ENCODE data around the gene LRRC36. TPM values are rescaled to one million over a fixed set of nuclear protein-coding genes. Genes with fewer than 3 reads are reported as not detected.

LRRC36 gene
- total RNA-seq, 4 donors from 2014 or later: not detected

GRCh38 chr16:67428146-67428731 lies 101.6 kb downstream of the LRRC36 start:
- H3K27me3 ChIP-seq: peaks cover 0 to 6% (median 0%) of the 10 kb centered on the region in 3 donors
- no peaks in the 10 kb centered on the region for H3K9me3 ChIP-seq
- H3K4me3 ChIP-seq: no peak overlapping the region
- H3K4me1 ChIP-seq: peaks cover 11 to 16% of the 10 kb centered on the region in 2 donors
- in situ Hi-C loops (cut with MboI; ENCODE audit: low sequenced_read_pairs in 4 of 4): no loop called here
- DNase-seq: peak in 1 of 2 donors; percentile 64
- intact Hi-C loops (cut with DNase I; ENCODE audit: low total_unique reads): loop anchor here (1.0 to 5.0 kb wide), 2 partner anchors 37 to 94 kb away; no protein-coding TSS in a partner anchor
- H3K27ac ChIP-seq: no peak overlapping the region
- peak; percentile 61 to 66 for ATAC-seq
- H3K36me3 ChIP-seq: no peaks in the 10 kb centered on the region
- TF ChIP-seq POLR2A (IDR thresholded peaks at IDR 0.05): no peak
- peak; percentile 85 to 90 (median 87) for TF ChIP-seq CTCF (IDR thresholded peaks at IDR 0.05 in 4 of 5, conservative IDR thresholded peaks at IDR 0.05 in 1 of 5)

GRCh38 chr16:67429053-67429798 lies 102.6 kb downstream of the LRRC36 start:
- in situ Hi-C loops (cut with MboI; ENCODE audit: low sequenced_read_pairs in 4 of 4): no loop called here
- no peaks in the 10 kb centered on the region for H3K9me3 ChIP-seq
- intact Hi-C loops (cut with DNase I; ENCODE audit: low total_unique reads): loop anchor here (5.0 kb wide), 1 partner anchor 93 kb away; no protein-coding TSS in a partner anchor
- no peaks in the 10 kb centered on the region for H3K36me3 ChIP-seq
- DNase-seq: no peak
- peaks cover 11 to 16% of the 10 kb centered on the region in 2 donors for H3K4me1 ChIP-seq
- ATAC-seq: no peak
- H3K4me3 ChIP-seq: no peak overlapping the region
- no peak for TF ChIP-seq POLR2A (IDR thresholded peaks at IDR 0.05)
- no peak for TF ChIP-seq CTCF (IDR thresholded peaks at IDR 0.05 in 4 of 5, conservative IDR thresholded peaks at IDR 0.05 in 1 of 5)
- H3K27ac ChIP-seq: no peak overlapping the region
- H3K27me3 ChIP-seq: peaks cover 0 to 6% (median 0%) of the 10 kb centered on the region in 3 donors

DNA sequence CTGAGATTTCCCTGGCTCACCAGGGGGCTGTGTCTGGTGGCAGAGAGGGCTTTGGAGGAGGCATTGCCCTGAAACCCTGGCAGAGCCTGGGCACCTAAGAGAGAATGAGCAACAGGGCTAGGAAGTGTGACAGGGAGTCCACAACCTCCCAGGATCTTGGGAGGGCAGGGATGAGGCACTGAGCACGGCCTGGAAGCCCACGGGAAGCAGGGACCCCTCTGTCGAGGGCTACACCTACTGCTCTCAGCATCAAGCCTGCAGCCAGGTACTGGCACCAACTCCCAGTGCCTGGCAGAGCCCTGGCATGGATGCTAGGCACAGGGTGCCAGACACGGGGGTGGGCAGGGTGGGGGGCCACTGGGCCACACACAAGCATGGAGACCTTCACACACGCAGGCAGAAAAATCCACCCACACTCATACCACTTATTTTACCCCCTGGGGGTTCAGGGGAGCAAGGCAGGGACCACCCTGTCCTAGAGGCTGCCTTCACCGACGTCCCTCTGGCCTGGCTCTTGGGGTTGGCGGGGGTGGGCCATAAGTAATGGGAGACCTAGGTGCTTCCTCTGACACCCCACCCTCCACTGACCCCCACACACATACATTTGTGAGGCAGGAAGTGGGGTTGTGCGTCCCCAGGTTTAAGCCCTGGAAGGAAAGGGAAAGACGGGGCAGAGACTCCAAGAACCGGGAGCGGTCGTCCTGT lies 103.3 kb downstream of the LRRC36 start:
- ATAC-seq (no peak), DNase-seq (no peak)
- TF ChIP-seq CTCF (IDR thresholded peaks at IDR 0.05 in 4 of 5, conservative IDR thresholded peaks at IDR 0.05 in 1 of 5) (no peak), POLR2A (IDR thresholded peaks at IDR 0.05) (no peak)
- Histone ChIP-seq H3K36me3 (no peaks in the 10 kb centered on the region), H3K27me3 (peaks cover 0 to 6% (median 0%) of the 10 kb centered on the region in 3 donors), H3K4me1 (peaks cover 11 to 16% of the 10 kb centered on the region in 2 donors), H3K4me3 (peak overlapping the region; percentile 34 to 52 (median 48)), H3K27ac (no peak overlapping the region), H3K9me3 (no peaks in the 10 kb centered on the region)
- in situ Hi-C loops (cut with MboI; ENCODE audit: low sequenced_read_pairs in 4 of 4): no loop called here
- intact Hi-C loops (cut with DNase I; ENCODE audit: low total_unique reads): loop anchor here (2.0 to 5.0 kb wide), 2 partner anchors 15 to 92 kb away; no protein-coding TSS in a partner anchor

GRCh38 chr16:67430504-67430976 lies 103.9 kb downstream of the LRRC36 start:
- H3K27ac ChIP-seq: peak overlapping the region; percentile 29 to 65 (median 54)
- in situ Hi-C loops (cut with MboI; ENCODE audit: low sequenced_read_pairs in 4 of 4) (no loop called here), intact Hi-C loops (cut with DNase I; ENCODE audit: low total_unique reads) (loop anchor here (2.0 kb wide), 1 partner anchor 14 kb away; no protein-coding TSS in a partner anchor)
- no peaks in the 10 kb centered on the region for H3K9me3 ChIP-seq
- H3K27me3 ChIP-seq: peaks cover 0 to 6% (median 0%) of the 10 kb centered on the region in 3 donors
- H3K4me1 ChIP-seq: peaks cover 11 to 16% of the 10 kb centered on the region in 2 donors
- TF ChIP-seq POLR2A (IDR thresholded peaks at IDR 0.05) (no peak), CTCF (IDR thresholded peaks at IDR 0.05 in 4 of 5, conservative IDR thresholded peaks at IDR 0.05 in 1 of 5) (no peak)
- H3K4me3 ChIP-seq: peak overlapping the region; percentile 34 to 52 (median 48)
- DNase-seq: no peak
- peak; percentile 15 to 17 for ATAC-seq
- H3K36me3 ChIP-seq: no peaks in the 10 kb centered on the region
